Measurements from ENCODE around the gene DDHD1. TPM values are rescaled to one million over a fixed set of nuclear protein-coding genes. Genes with fewer than 3 reads are reported as not detected.
A peak's percentile ranks its signal among the peaks of the same experiment; 100 is the strongest.

DDHD1 gene
- total RNA-seq (10 to 100 TPM in 4 of 9 donors, 1 to 10 TPM in 5; 5.2 to 34.9 (median 8.4) TPM), polyA plus RNA-seq (1 to 10 TPM; 4.6 to 8.6 (median 7.0) TPM)
- long read RNA-seq, donor 1: 0 reads
- long read RNA-seq, donor 2, partial matches to known transcripts: 5 of 5 reads
- long read RNA-seq, donor 2, other reads (novel, unspliced or antisense): 0 of 5 reads
- long read RNA-seq, donor 3: 0 reads
- long read RNA-seq, donor 4, partial matches to known transcripts: 1 of 2 reads
- long read RNA-seq, donor 4, other reads (novel, unspliced or antisense): 1 of 2 reads
- long read RNA-seq, donor 5, full-length matches to known transcripts: 15 of 16 reads
- long read RNA-seq, donor 5, partial matches to known transcripts: 0 of 16 reads
- long read RNA-seq, donor 5, other reads (novel, unspliced or antisense): 1 of 16 reads
- long read RNA-seq, donor 6, partial matches to known transcripts: 2 of 3 reads
- long read RNA-seq, donor 6, other reads (novel, unspliced or antisense): 1 of 3 reads
- long read RNA-seq, donor 7: 0 reads
- long read RNA-seq, donor 8: 0 reads
- long read RNA-seq, donor 9, full-length matches to known transcripts: 1 of 1 reads
- long read RNA-seq, donor 9, partial matches to known transcripts: 0 of 1 reads
- long read RNA-seq, donor 9, other reads (novel, unspliced or antisense): 0 of 1 reads
- long read RNA-seq, donor 10: 0 reads

GRCh38 chr14:53152887-53153701, at the start of gene DDHD1:
Gene DDHD1 (minus strand): TSS chr14:53153323. CDS start chr14:53153098, 225 bp downstream.
- intact Hi-C loops (cut with DNase I): no loop called here
- Histone ChIP-seq H3K27ac (peak within 1 kb of the TSS; percentile 26 to 96 (median 91)), H3K4me3 (peak within 1 kb of the TSS; percentile 73 to 98 (median 86)), H3K4me1 (replicated peaks in 1 of 2) (peaks cover 0 to 16% of the 10 kb centered on the region in 2 donors), H3K36me3 (replicated peaks in 1 of 2) (no peaks in the 10 kb centered on the region), H3K9me3 (replicated peaks in 1 of 3) (no peaks in the 10 kb centered on the region), H3K27me3 (no peaks in the 10 kb centered on the region)
- TF ChIP-seq CTCF (IDR thresholded peaks at IDR 0.05) (no peak), POLR2A (IDR thresholded peaks at IDR 0.05) (peak in 1 of 2 donors; percentile 88)
- peak; percentile 74 to 82 (median 79) for DNase-seq
- WGBS, 4 donors: 1 to 22% (median 2%) methylated on average over 3 to 93 of the region's 93 CpGs

- WGBS, 4 donors: 82 to 93% (median 90%) methylated on average over 5 of the region's 5 CpGs
- no peak overlapping the region for H3K4me3 ChIP-seq
- TF ChIP-seq CTCF (IDR thresholded peaks at IDR 0.05) (no peak), POLR2A (IDR thresholded peaks at IDR 0.05) (no peak)
- DNase-seq: no peak
- no peak overlapping the region for H3K27ac ChIP-seq
- no peaks in the 10 kb centered on the region for H3K27me3 ChIP-seq
- no peaks in the 10 kb centered on the region for H3K36me3 ChIP-seq (replicated peaks in 1 of 2)
- no peaks in the 10 kb centered on the region for H3K4me1 ChIP-seq (replicated peaks in 1 of 2)
- intact Hi-C loops (cut with DNase I): no loop called here
- H3K9me3 ChIP-seq (replicated peaks in 1 of 3): no peaks in the 10 kb centered on the region
Measured at GRCh38 chr14:53195949-53196348, 42.8 kb upstream of the DDHD1 start.

- H3K27ac ChIP-seq: no peak overlapping the region
- intact Hi-C loops (cut with DNase I): no loop called here
- no peaks in the 10 kb centered on the region for H3K9me3 ChIP-seq (replicated peaks in 1 of 3)
- 68 to 83% (median 77%) methylated on average over 7 of the region's 7 CpGs for WGBS, 4 donors
- H3K4me3 ChIP-seq: no peak overlapping the region
- no peaks in the 10 kb centered on the region for H3K4me1 ChIP-seq (replicated peaks in 1 of 2)
- H3K36me3 ChIP-seq (replicated peaks in 1 of 2): no peaks in the 10 kb centered on the region
- no peak for DNase-seq
- no peaks in the 10 kb centered on the region for H3K27me3 ChIP-seq
- TF ChIP-seq POLR2A (IDR thresholded peaks at IDR 0.05) (no peak), CTCF (IDR thresholded peaks at IDR 0.05) (no peak)
Measured at GRCh38 chr14:53193193-53193592, 40.1 kb upstream of the DDHD1 start.

Data from adrenal gland (tissue), 19 donors.